K562 (cell line): ENCODE results near the gene CDH1. TPM values are rescaled to one million over a fixed set of nuclear protein-coding genes. Genes with fewer than 3 reads are reported as not detected.
A peak's percentile ranks its signal among the peaks of the same experiment; 100 is the strongest.

ENCODE experiments used
- ATAC-seq: fragments of 200-7000 bp; cut with Tn5 transposase; 3 replicates; pipeline ENCODE4 v1.9.1; 2020; ENCODE audit warnings: moderate library complexity
- BruUV-seq: library from RNA; stranded (reverse); fragments of 400-500 nt; replicated peaks from 2 replicates; lab custom pipeline; 2021; lab: Mats Ljungman, UMichigan
- CTCF ChIA-PET: fragments of 300-600 bp; formaldehyde crosslinking; extraction: SDS; loops from one replicate; lab custom pipeline; 2021; ENCODE audit warnings: low intra/inter-chr PET ratio; lab: Yijun Ruan, JAX
- POLR2A ChIA-PET: fragments of 300-600, 350-650 bp; sonication (Branson Sonifier 250); formaldehyde crosslinking; extraction: SDS; loops from one replicate; lab custom pipeline; 2021; ENCODE audit warnings: antibody characterized with exemption, inconsistent platforms; lab: Yijun Ruan, JAX
- DNase-seq, 4 experiments: peaks; one replicate each; pipeline versions ENCODE4 v3.0.0 to v3.0.0-alpha.2; 2011 to 2018; ENCODE audit warnings: low spot score in 3 of 4, mixed read lengths in 3 of 4; ENCODE audit errors: extremely low read depth in 1 of 4
- FAIRE-seq: peaks from 2 replicates; lab custom pipeline; 2011; peaks lifted over from hg19 to GRCh38; lab: Jason Lieb, UNC
- H2AFZ ChIP-seq: 2 replicates; pipeline ENCODE4 v1.6.0; 2011; ENCODE audit warnings: low read depth, low read length, control low read depth, inconsistent platforms
- H3K27ac ChIP-seq: fragments of 200-600 bp; 3 replicates; pipeline ENCODE4 v1.8.0; 2011; ENCODE audit warnings: low read depth, mild to moderate bottlenecking, control low read depth, inconsistent platforms, low read length, moderate library complexity, mixed read lengths; ENCODE audit errors: extremely low read depth
- H3K27me3 ChIP-seq, 2 experiments: fragments of 300-600 bp in 1 of 2; 2 replicates in 1 of 2; 3 replicates in 1 of 2; pipeline versions ENCODE4 v1.6.0 to v1.8.0; 2011; ENCODE audit warnings: inconsistent platforms in 2 of 2, low read length in 2 of 2, mild to moderate bottlenecking in 1 of 2, mixed read lengths in 1 of 2, moderate library complexity in 1 of 2; ENCODE audit not compliant: control insufficient read depth in 2 of 2, insufficient read depth in 2 of 2
- H3K36me3 ChIP-seq: fragments of 300-600 bp; 3 replicates; pipeline ENCODE4 v1.8.0; 2011; ENCODE audit warnings: mild to moderate bottlenecking, low read length, inconsistent platforms; ENCODE audit not compliant: control insufficient read depth, insufficient read depth
- H3K4me1 ChIP-seq, 2 experiments: fragments of 200-600 bp in 1 of 2; replicated peaks in 1 of 2; 2 replicates in 1 of 2; 3 replicates in 1 of 2; pipeline versions ENCODE4 v1.5.1 to v1.8.0; 2011; ENCODE audit warnings: inconsistent platforms in 2 of 2, low read length in 2 of 2, mild to moderate bottlenecking in 1 of 2, mixed read lengths in 1 of 2, moderate library complexity in 1 of 2; ENCODE audit not compliant: control insufficient read depth in 2 of 2, insufficient read depth in 2 of 2
- H3K4me2 ChIP-seq: 2 replicates; pipeline ENCODE4 v1.6.1; 2011; ENCODE audit warnings: low read length, control low read depth, inconsistent platforms, mixed read lengths; ENCODE audit not compliant: insufficient read depth
- H3K4me3 ChIP-seq: fragments of 200-600 bp; sonication (generic), shearing (Covaris generic); 2 replicates; pipeline ENCODE4 v1.5.1; 2016; ENCODE audit warnings: control low read depth, inconsistent platforms
- H3K79me2 ChIP-seq: fragments of 200-600 bp; 3 replicates; pipeline ENCODE4 v1.8.0; 2011; ENCODE audit warnings: low read length, inconsistent platforms; ENCODE audit not compliant: control insufficient read depth, insufficient read depth
- H3K9ac ChIP-seq, 2 experiments: 2 replicates each; pipeline versions ENCODE4 v1.6.0 to v1.6.1; 2011; ENCODE audit warnings: low read depth in 2 of 2, low read length in 2 of 2, control low read depth in 1 of 2, inconsistent platforms in 1 of 2, mild to moderate bottlenecking in 1 of 2, mixed read lengths in 1 of 2; ENCODE audit not compliant: insufficient read depth in 1 of 2
- H3K9me1 ChIP-seq: one replicate; pipeline ENCODE4 v1.6.0; 2011; ENCODE audit warnings: inconsistent platforms, mild to moderate bottlenecking, low read length, moderate library complexity; ENCODE audit not compliant: control insufficient read depth, insufficient read depth
- H3K9me3 ChIP-seq: replicated peaks from 2 replicates; pipeline ENCODE4 v1.5.1; 2011; ENCODE audit warnings: low read depth, low read length, inconsistent platforms; ENCODE audit not compliant: control insufficient read depth, insufficient read depth
- H4K20me1 ChIP-seq: replicated peaks from 2 replicates; pipeline ENCODE4 v1.6.1; 2011; ENCODE audit warnings: low read length, inconsistent platforms, mixed read lengths; ENCODE audit not compliant: control insufficient read depth, insufficient read depth
- BHLHE40 ChIP-seq: IDR thresholded peaks from 2 replicates; pipeline ENCODE4 v1.6.1; 2011; ENCODE audit warnings: low read length, improper control_type of control experiment
- CHD4 ChIP-seq: fragments of 200-600 bp; sonication (generic); IDR thresholded peaks from 3 replicates; pipeline ENCODE4 v1.6.1; 2012; ENCODE audit warnings: low read depth, mild to moderate bottlenecking, mixed read lengths, low read length, inconsistent platforms; ENCODE audit not compliant: insufficient read depth, insufficient replicate concordance, poor library complexity, severe bottlenecking
- CTCF ChIP-seq, 3 experiments: IDR thresholded peaks in 2 of 3; conservative IDR thresholded peaks in 1 of 3; 2 replicates each; pipeline ENCODE4 v1.5.1; 2011 to 2012; ENCODE audit warnings: low read length in 3 of 3, mild to moderate bottlenecking in 3 of 3, control low read depth in 2 of 3, improper control_type of control experiment in 1 of 3, inconsistent platforms in 1 of 3, low read depth in 1 of 3, mixed read lengths in 1 of 3, moderate library complexity in 1 of 3; ENCODE audit not compliant: insufficient read depth in 2 of 3
- FOSL1 ChIP-seq: fragments of 200-800 bp; sonication (Bioruptor generic); conservative IDR thresholded peaks from 2 replicates; pipeline ENCODE4 v1.6.1; 2016; ENCODE audit warnings: missing genetic modification characterization, missing compliant biosample characterization
- HINFP ChIP-seq: fragments of 450-650 bp; conservative IDR thresholded peaks from 2 replicates; pipeline ENCODE4 v1.6.1; 2016; ENCODE audit warnings: missing genetic modification characterization, low read depth, mild to moderate bottlenecking, control low read depth, missing compliant biosample characterization
- KHSRP ChIP-seq: fragments of 450-650 bp; IDR thresholded peaks from 2 replicates; pipeline ENCODE4 v1.6.1; 2017
- PHF21A ChIP-seq: fragments of 450-650 bp; IDR thresholded peaks from 2 replicates; pipeline ENCODE4 v1.6.1; 2017; ENCODE audit warnings: low read depth, borderline replicate concordance
- TCF7L2 ChIP-seq: fragments of 150-350 bp; IDR thresholded peaks from 2 replicates; pipeline ENCODE4 v1.6.1; 2016; ENCODE audit warnings: low read depth, mild to moderate bottlenecking, low read length, moderate library complexity
- TEAD1 ChIP-seq, 2 experiments: fragments of 450-650 bp in 1 of 2; sonication (generic) in 1 of 2; formaldehyde crosslinking; IDR thresholded peaks; 2 replicates each; pipeline versions ENCODE4 v1.4.0 to v1.8.0; 2020 to 2022; ENCODE audit warnings: mild to moderate bottlenecking in 2 of 2, missing genetic modification reagents in 1 of 2
- TEAD4 ChIP-seq, 2 experiments: sonication (generic) in 1 of 2; formaldehyde crosslinking in 1 of 2; IDR thresholded peaks; 2 replicates each; pipeline versions ENCODE4 v1.6.1 to v1.8.0; 2012 to 2022; ENCODE audit warnings: borderline replicate concordance in 1 of 2, inconsistent platforms in 1 of 2, low read length in 1 of 2, mild to moderate bottlenecking in 1 of 2, missing genetic modification reagents in 1 of 2
- ZNF197 ChIP-seq: fragments of 200-800 bp; sonication (Bioruptor generic); IDR thresholded peaks from 2 replicates; pipeline ENCODE4 v1.6.1; 2016; ENCODE audit warnings: low read depth, missing genetic modification characterization, missing compliant biosample characterization
- ZNF449 ChIP-seq: fragments of 250-450 bp; sonication (Bioruptor Pico); IDR thresholded peaks from 2 replicates; pipeline ENCODE4 v1.8.0; 2022; ENCODE audit warnings: moderate library complexity, mild to moderate bottlenecking, inconsistent platforms
- WGBS: fragments of 100-300 bp; shearing (Covaris generic); methylation state at CpG from one replicate; pipeline ENCODE4 v1.1.6; 2016; ENCODE audit warnings: low coverage, mixed read lengths; ENCODE audit not compliant: insufficient coverage; ENCODE audit errors: missing lambda C conversion rate; 5-methylcytosine and 5-hydroxymethylcytosine counted together
- in situ Hi-C: fragments of 300-500 bp; cut with MboI; formaldehyde crosslinking; loops from 4 replicates; pipeline ENCODE4 v1.15.0; 2018; ENCODE audit warnings: inconsistent platforms, mixed read lengths
- intact Hi-C: fragments of 100-400 bp; cut with micrococcal nuclease; formaldehyde crosslinking; loops from 2 replicates; pipeline ENCODE4 v1.14.2; 2022
- polyA plus RNA-seq, 8 experiments: library from polyadenylated mRNA; depleted of rRNA in 4 of 8; stranded (reverse) in 5 of 8; unstranded in 3 of 8; fragments of >200 nt; fragmentation: Nextera tagmentation in 2 of 8; fragmentation: Illumina TruSeq in 1 of 8; extraction: Ambion mirVana in 2 of 8; extraction: Trizol in 1 of 8; gene quantifications; 2 replicates each; pipeline versions ENCODE4 v1.2.1 to v1.2.3, GENCODE V29; 2011 to 2014; ENCODE audit warnings: inconsistent platforms in 1 of 8, missing spikeins in 1 of 8
- total RNA-seq, 7 experiments: library from RNA; depleted of rRNA in 6 of 7; stranded (reverse); fragments of >200 nt in 6 of 7; fragmentation: Illumina TruSeq in 2 of 7; extraction: Trizol in 2 of 7; gene quantifications; 2 replicates each; pipeline versions ENCODE4 v1.2.1 to v1.2.3, GENCODE V29; 2011 to 2021; ENCODE audit warnings: low replicate concordance in 1 of 7

The CDH1 gene
- total and polyA plus RNA-seq, 9 of the 15 experiments (the other 6 are each of a cell fraction or from before 2014, with no cell fraction given), result 0.01 to 0.69 TPM; not detected in 7

GRCh38 chr16:68707340-68708152, 29.5 kb upstream of the CDH1 start:
- Histone ChIP-seq H3K9me3 (no peaks in the 10 kb centered on the region), H3K9ac (peak overlapping the region in 1 of 2 experiments; percentile 69; a peak in 2 of 4 replicates), H3K4me1 (peaks cover 9 to 17% of the 10 kb centered on the region in 2 experiments; a peak in 4 of 5 replicates), H3K4me3 (no peak overlapping the region), H3K4me2 (no peak overlapping the region), H3K79me2 (no peaks in the 10 kb centered on the region), H3K9me1 (no peaks in the 10 kb centered on the region), H3K27ac (no peak overlapping the region), H3K27me3 (peaks cover 0 to 10% of the 10 kb centered on the region in 2 experiments; a peak in 2 of 5 replicates), H2AFZ (peak overlapping the region; percentile 32; the same call in 1 of the 2 replicates), H4K20me1 (no peaks in the 10 kb centered on the region), H3K36me3 (no peaks in the 10 kb centered on the region)
- ChIA-PET CTCF (interaction anchor here (6.4 kb wide), 1 partner anchor 93 kb away, joined by 60 read pairs; no protein-coding TSS in a partner anchor), POLR2A (interaction anchor here (1.0 kb wide), 1 partner anchor 81 kb away, joined by 3 read pairs; no protein-coding TSS in a partner anchor)
- ATAC-seq (peak; percentile 84), DNase-seq (peak; percentile 56 to 67 (median 64)), FAIRE-seq (peak; percentile 46)
- no TSS peak for BruUV-seq
- 21% methylated on average over 24 of the region's 27 CpGs for WGBS
- in situ Hi-C loops (loop anchor here (5.0 to 10.0 kb wide), 2 partner anchors 95 to 407 kb away; no protein-coding TSS in a partner anchor), intact Hi-C loops (loop anchor here (10.0 kb wide), 1 partner anchor 417 kb away; no protein-coding TSS in a partner anchor)
- TF ChIP-seq CHD4, result no peak
- no peak for TF ChIP-seq TCF7L2
- TF ChIP-seq BHLHE40, result no peak
- TF ChIP-seq KHSRP, result no peak
- TF ChIP-seq CTCF (IDR thresholded peaks at IDR 0.05 in 2 of 3, conservative IDR thresholded peaks at IDR 0.05 in 1 of 3; ENCODE audit: insufficient read depth in 2 of 3, low read depth in 1 of 3, low read length in 3 of 3), result peak; percentile 41 to 92 (median 60); a peak in 5 of 6 replicates
- no peak for TF ChIP-seq TEAD4 (IDR thresholded peaks at IDR 0.05; ENCODE audit: low read length)
- TF ChIP-seq TEAD4 (CRISPR knock-in tag; IDR thresholded peaks at IDR 0.05; ENCODE audit: borderline replicate concordance), result no peak
- no peak for TF ChIP-seq ZNF197
- no peak for TF ChIP-seq PHF21A
- peak; percentile 72 for TF ChIP-seq FOSL1 (tag)
- TF ChIP-seq HINFP (tag), result no peak
- 0 out of 4 replicates have a peak, but pooled peaks of 1 of the 2 experiments have one; percentile 19 for TF ChIP-seq TEAD1 (CRISPR knock-in tag; IDR thresholded peaks at IDR 0.05)
- no peak for TF ChIP-seq ZNF449 (CRISPR knock-in tag)
